Caki2 (cell line): ENCODE results near the gene SAMD10. TPM values are rescaled to one million over a fixed set of nuclear protein-coding genes. Genes with fewer than 3 reads are reported as not detected.
A peak's percentile ranks its signal among the peaks of the same experiment; 100 is the strongest.
"Not testable (repeated sequence)": the region's sequence is repeated elsewhere in the genome, so short reads cannot be mapped to it uniquely, and the experiment has no call there.

ENCODE experiments used
- DNase-seq: peaks from one replicate; pipeline ENCODE4 v3.0.0-alpha.2; 2015; ENCODE audit warnings: low read depth
- in situ Hi-C: cut with HindIII; loops from 2 replicates; pipeline ENCODE4 v1.10.0; 2016; ENCODE audit warnings: low sequenced_read_pairs, low pct_unique_long_range_greater_than_20kb, mixed read lengths
- total RNA-seq: library from RNA; depleted of rRNA; stranded (reverse); fragments of >200 nt; shearing (Covaris generic); gene quantifications from 2 replicates; pipeline ENCODE4 v1.2.3, GENCODE V29; 2014; ENCODE audit warnings: low replicate concordance; rRNA removed

The SAMD10 gene
- 0.95 and 1.2 TPM in 2 replicates for total RNA-seq

GRCh38 chr20:63979557-63980316 is at the start of gene SAMD10:
TSS of gene SAMD10 (minus strand) at chr20:63979642. CDS start at chr20:63979467, 175 bp downstream.
- peak; percentile 87 for DNase-seq
- in situ Hi-C loops, result no loop called here

DNA sequence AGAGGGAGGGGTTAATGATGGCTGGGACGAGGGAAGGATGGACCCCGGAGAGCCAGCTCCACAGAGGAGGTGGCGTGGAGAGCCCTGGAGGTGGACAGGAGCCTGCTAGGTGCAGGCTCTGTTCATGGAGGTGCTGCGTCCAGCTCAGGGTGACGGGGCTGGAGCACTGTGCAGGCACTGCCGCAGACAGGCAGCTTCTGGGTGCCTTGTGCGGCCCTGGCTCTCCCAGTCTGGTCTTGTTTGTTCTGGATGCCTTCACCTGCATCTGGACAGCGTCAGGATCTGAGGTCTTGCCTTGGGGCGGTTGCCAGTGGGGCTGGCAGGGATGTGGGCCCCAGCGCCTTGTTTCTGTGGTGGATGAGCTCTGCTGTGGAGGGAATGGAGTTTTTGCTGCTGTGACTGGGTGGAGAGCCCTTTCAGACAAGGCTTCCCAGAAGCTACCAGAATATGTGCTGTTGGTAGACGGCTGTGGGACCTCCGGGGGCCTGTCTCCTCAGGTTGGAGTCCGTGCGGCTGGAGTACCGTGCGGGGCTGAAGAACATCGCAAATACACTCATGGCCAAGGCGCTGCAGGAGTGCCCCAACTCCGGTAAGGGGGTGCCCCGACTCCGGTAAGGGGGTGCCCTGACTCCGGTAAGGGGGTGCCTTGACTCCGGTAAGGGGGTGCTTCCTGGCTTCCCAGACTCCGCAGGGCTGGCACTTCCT is 48.7 kb upstream of the SAMD10 start:
- in situ Hi-C loops, result no loop called here
- no peak for DNase-seq

DNA sequence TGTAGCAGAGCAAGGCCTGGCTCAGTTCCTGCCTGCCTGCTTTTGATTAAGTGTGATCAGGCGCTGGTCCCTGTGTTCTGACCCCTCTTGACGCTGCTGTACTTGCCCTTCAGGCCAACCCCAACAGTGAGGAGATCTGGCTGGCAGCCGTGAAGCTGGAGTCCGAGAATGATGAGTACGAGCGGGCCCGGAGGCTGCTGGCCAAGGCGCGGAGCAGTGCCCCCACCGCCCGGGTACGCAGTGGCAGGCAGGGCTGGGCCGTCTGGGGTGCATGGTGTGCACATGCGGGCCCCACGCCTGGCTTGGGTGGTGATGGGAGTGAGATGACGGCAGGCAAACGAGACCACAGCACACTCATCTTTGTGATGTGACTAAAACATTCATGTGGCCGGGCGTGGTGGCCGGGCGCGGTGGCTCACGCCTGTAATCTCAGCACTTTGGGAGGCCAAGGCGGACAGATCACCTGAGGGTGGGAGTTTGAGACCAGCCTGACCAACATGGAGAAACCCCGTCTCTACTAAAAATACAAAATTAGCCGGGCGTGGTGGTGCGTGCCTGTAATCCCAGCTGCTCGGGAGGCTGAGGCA is 46.5 kb upstream of the SAMD10 start:
- no peak for DNase-seq
- in situ Hi-C loops, result no loop called here

GRCh38 chr20:64025101-64025825 is 45.8 kb upstream of the SAMD10 start:
- no peak for DNase-seq
- in situ Hi-C loops, result no loop called here

DNA sequence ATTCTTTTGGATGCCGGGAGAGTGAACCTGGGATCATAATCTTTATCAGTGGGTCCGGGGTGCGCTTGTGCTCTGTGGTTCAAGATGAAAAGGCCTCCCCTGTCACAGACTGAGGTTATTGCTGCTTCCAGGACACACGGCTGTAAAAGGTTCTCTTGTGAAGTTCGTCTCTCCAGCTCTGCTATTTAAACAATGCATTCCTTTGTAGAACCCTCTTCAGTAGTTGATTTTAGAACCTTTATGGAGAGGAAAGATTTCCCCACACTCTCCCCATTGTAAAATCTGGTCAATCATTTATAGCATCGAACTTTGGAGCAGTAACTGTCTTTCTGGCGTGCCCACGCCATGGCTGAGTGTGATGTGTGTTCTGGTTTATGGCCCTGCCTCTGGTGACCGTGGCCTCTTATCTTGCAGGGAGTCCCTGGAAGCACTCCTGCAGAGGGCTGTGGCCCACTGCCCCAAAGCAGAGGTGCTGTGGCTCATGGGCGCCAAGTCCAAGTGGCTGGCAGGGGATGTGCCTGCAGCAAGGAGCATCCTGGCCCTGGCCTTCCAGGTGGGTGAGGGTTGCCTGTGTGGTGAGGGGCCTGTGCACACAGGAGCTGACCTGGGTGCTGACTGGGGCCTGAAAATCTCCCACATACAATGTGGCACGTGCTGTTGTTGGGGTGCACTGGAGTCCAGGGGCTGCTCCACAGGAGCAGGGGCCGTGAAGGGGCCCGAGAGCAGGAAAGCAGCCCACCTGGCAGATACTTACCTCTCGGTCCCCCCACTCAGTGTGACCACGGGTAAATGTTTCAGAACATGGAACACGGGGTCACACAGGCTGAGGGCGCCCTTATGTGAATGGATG is 44.9 kb upstream of the SAMD10 start:
- in situ Hi-C loops, result no loop called here
- no peak for DNase-seq

DNA sequence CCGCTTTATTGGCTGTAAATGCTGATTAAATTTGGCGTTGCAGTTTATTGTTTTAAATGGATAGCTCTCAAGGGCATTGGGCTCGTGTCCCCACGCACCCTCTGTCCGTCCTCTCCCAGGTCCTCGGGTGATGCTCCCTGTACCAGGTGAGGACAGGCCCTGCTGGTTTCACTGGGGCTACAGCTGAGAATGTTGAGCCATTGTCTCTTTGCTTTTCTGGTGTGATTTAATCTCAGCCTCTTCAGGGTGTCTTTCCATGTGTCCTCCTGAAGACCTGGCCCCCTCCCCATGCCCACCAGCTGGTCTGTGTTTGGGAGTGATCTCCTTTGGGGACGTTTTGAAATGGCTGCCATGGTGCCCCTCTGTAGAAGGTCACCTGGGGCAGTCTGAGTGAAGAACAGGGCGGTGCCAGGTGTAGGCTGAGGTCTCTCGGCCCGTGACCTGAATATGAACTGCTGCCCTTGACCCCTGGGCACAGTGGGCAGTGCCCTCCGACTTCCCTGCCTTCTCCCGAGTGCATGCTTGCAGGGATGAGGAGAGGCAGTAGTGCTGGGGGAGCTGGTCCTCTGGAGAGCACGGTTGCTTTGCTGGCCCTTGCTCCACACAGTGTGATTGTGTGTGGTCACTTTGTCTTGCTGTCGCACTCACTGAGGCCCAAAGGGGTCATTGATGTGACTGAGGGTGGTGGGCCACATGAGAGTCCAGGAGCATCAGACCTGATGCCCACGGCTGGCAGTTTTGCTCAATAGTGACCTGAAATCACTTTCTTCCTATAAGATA is 44.1 kb upstream of the SAMD10 start:
- in situ Hi-C loops, result no loop called here
- no peak for DNase-seq

DNA sequence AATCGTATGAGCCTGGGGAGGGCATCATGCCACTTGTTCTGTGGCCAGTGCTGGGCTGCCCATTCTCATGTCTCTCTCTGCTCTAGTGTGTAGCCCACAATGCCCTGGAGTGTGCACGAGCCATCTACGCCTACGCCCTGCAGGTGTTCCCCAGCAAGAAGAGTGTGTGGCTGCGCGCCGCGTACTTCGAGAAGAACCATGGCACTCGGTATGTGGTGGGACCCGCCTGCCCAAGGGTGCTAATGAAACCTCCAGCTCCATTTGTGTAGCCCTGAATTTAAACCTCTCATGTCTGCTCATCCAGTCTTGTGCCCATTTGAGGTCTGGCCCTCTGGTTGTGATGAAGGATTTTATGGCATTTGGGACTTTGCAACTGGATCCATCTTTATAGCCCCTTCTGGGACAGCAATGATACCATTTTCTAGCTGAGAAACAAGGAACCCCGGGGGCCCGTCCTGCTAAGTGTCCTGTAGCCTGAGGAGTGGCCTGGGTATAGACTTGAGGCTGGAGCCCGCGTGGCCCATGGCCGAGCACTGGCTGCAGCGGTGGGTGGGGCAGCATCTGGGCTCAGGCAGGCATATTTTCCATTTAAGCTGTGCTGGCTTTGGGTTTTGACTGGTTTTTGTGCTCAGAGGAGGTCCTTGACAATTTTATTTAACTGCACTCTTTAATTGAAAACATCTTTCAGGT is 43.4 kb upstream of the SAMD10 start:
- DNase-seq, result no peak
- in situ Hi-C loops, result no loop called here

DNA sequence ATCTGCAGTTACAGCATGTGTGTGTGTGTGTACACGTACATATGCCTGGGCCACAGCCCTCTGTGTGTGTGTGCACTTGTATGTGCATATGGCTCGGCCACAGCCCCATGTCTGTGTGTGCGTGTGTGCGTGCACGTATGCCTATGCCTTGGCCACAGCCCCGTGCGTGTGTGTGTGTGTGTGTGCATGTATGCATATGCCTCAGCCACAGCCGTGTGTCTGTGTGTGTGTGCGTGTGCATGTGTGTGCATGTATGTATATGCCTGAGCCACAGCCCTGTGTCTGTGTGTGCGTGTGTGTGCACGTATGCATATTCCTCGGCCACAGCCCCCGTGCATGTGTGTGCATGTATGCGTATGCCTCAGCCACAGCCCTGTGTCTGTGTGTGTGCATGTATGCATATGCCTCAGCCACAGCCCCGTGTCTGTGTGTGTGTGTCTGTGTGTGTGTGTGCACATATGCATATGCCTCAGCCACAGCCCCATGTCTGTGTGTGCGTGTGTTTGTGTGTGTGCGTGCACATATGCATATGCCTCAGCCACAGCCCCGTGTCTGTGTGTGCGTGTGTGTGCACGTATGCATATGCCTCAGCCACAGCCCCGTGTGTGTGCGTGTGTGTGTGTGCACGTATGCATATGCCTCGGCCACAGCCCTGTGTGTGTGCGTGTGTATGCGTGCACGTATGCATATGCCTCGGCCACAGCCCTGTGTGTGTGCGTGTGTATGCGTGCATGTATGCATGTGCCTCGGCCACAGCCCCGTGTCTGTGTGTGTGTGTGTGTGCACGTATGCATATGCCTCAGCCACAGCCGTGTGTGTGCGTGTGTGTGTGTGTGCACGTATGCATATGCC is 41.9 kb upstream of the SAMD10 start:
- in situ Hi-C loops, result no loop called here
- no peak for DNase-seq

GRCh38 chr20:64015635-64016034 is 36.2 kb upstream of the SAMD10 start:
- in situ Hi-C loops, result no loop called here
- no peak for DNase-seq

DNA sequence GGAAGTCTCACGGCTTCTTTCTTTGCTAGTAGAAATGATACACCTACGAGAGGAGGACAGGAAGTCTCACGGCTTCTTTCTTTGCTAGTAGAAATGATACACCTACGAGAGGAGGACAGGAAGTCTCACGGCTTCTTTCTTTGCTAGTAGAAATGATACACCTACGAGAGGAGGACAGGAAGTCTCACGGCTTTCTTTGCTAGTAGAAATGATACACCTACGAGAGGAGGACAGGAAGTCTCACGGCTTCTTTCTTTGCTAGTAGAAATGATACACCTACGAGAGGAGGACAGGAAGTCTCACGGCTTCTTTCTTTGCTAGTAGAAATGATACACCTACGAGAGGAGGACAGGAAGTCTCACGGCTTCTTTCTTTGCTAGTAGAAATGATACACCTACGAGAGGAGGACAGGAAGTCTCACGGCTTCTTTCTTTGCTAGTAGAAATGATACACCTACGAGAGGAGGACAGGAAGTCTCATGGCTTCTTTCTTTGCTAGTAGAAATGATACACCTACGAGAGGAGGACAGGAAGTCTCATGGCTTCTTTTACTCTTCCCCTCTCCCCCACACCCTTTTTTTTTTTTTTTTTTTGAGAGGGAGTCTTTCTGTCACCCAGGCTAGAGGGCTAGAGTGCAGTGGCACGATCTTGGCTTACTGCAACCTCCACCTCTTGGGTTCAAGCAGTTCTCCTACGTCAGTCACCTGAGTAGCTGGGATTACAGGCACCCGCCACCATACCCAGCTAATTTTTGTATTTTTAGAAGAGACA is 33.1 kb upstream of the SAMD10 start:
- DNase-seq, in situ Hi-C loops: not testable (repeated sequence)

GRCh38 chr20:64011366-64011779 is 31.9 kb upstream of the SAMD10 start:
- no peak for DNase-seq

DNA sequence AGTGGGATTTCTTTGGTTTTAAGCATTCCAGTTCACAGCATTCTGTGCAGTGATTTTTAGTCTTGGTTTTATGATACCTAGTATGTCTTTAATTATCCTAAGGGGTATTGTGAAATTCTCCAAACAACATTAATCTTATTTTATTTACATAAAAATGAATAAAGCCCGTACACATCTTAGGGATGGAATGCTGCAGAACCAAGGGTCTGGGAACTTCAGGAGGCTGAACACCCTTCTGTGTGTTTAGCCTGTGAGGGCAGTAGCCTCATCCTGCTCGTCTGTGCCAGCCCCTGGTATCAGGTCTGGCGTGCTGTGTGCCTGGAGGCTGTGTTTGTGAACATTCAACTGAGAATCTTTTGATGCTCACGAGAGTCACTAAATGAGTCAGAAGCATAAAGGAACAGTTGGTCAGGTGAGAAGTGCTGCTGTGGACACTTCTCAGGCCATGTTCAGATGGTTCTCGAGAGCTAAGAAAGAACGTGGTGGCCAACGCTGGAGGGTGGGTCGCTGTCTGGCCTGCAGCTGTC is 31.3 kb upstream of the SAMD10 start:
- in situ Hi-C loops, result no loop called here
- peak; percentile 14 for DNase-seq

More at GRCh38 chr20:64011366-64011779, 31.9 kb upstream of the SAMD10 start:
- in situ Hi-C loops, result no loop called here

DNA sequence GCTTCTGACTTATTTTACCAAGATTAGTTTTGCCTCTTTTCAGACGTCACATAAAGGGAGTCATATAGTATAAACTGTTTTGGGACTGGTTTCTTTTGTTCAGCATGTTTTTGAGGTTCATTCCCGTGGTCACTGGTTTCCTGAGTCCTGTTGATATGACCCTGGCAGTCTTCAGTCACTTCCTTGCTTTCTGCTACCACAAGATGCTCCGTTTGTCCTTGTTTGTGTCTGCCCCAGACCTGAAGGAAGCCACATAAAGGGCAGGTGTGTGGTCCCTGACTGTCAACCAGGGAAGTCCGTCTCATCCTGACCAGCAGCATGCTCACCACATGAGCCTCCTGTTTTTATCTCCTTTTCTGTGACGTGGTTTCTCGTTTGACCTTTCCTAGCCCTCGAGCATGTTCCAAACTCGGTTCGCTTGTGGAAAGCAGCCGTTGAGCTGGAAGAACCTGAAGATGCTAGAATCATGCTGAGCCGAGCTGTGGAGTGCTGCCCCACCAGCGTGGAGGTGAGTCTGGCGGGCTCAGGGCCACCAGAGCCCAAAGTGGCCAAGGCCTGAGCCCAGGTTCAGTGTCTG is 30.5 kb upstream of the SAMD10 start:
- in situ Hi-C loops, result no loop called here

GRCh38 chr20:64006902-64007301 is 27.5 kb upstream of the SAMD10 start:
- DNase-seq, result no peak
- in situ Hi-C loops, result no loop called here

More for the DNA sequence above, 30.5 kb upstream of the SAMD10 start:
- no peak for DNase-seq
